B cell (primary cell): ENCODE measurements around the gene PPP2R2D.
"Not testable (repeated sequence)": the region's sequence is repeated elsewhere in the genome, so short reads cannot be mapped to it uniquely, and the experiment has no call there.

Experiments
- CTCF ChIP-seq: fragments of 200-600 bp; IDR thresholded peaks from one replicate; pipeline ENCODE4 v1.8.0; 2022; ENCODE audit warnings: antibody characterized with exemption, mild to moderate bottlenecking
- EZH2 ChIP-seq: IDR thresholded peaks from 2 replicates; pipeline ENCODE4 v1.6.1; 2012; ENCODE audit warnings: borderline replicate concordance, low read depth, mild to moderate bottlenecking, moderate library complexity, low read length; ENCODE audit not compliant: insufficient read depth, poor library complexity, severe bottlenecking

GRCh38 chr10:131883621-131884393, 17.0 kb upstream of the PPP2R2D start:
- TF ChIP-seq CTCF, EZH2: not testable (repeated sequence)
